Measurements from ENCODE around the gene PHKG2. TPM values are rescaled to one million over a fixed set of nuclear protein-coding genes. Genes with fewer than 3 reads are reported as not detected.

Gene PHKG2
- total RNA-seq, 2 donors from 2014 or later: 17.6 to 24.7 TPM

- Histone ChIP-seq H3K4me1 (peaks cover 12% of the 10 kb centered on the region), H3K27me3 (no peaks in the 10 kb centered on the region), H3K9me3 (no peaks in the 10 kb centered on the region), H3K36me3 (replicated peaks in 1 of 2; ENCODE audit: insufficient read depth in 1 of 2, low read depth in 2 of 2) (peaks cover 6 to 9% of the 10 kb centered on the region in 2 donors), H3K4me3 (no peak overlapping the region), H3K27ac (no peak overlapping the region)
- DNase-seq (no peak), ATAC-seq (no peak)
- WGBS, 2 donors: 74 to 79% methylated on average over 4 of the region's 4 CpGs
- no peak for TF ChIP-seq CTCF (IDR thresholded peaks at IDR 0.05)
- TF ChIP-seq POLR2A (IDR thresholded peaks at IDR 0.05): no peak
- intact Hi-C loops (cut with DNase I): no loop called here
Observed at GRCh38 chr16:30750201-30750600, 2.0 kb downstream of the PHKG2 start.

- WGBS, 2 donors: 88 to 89% methylated on average over 9 to 20 of the region's 20 CpGs
- H3K36me3 ChIP-seq (replicated peaks in 1 of 2; ENCODE audit: insufficient read depth in 1 of 2, low read depth in 2 of 2): peaks cover 0 to 9% of the 10 kb centered on the region in 2 donors
Observed at GRCh38 chr16:30750876-30751465, 2.7 kb downstream of the PHKG2 start.

GRCh38 chr16:30753596-30753995 lies 5.4 kb downstream of the PHKG2 start:
- Histone ChIP-seq H3K27ac (no peak overlapping the region), H3K36me3 (replicated peaks in 1 of 2; ENCODE audit: insufficient read depth in 1 of 2, low read depth in 2 of 2) (peaks cover 0 to 9% of the 10 kb centered on the region in 2 donors), H3K9me3 (no peaks in the 10 kb centered on the region), H3K4me1 (peaks cover 6% of the 10 kb centered on the region), H3K4me3 (no peak overlapping the region), H3K27me3 (no peaks in the 10 kb centered on the region)
- ATAC-seq: no peak
- DNase-seq: no peak
- 70% methylated on average over 4 of the region's 4 CpGs for WGBS, 2 donors
- intact Hi-C loops (cut with DNase I): no loop called here
- TF ChIP-seq CTCF (IDR thresholded peaks at IDR 0.05) (no peak), POLR2A (IDR thresholded peaks at IDR 0.05) (no peak)

More at GRCh38 chr16:30750876-30751465, 2.7 kb downstream of the PHKG2 start:
- no peaks in the 10 kb centered on the region for H3K27me3 ChIP-seq
- no peaks in the 10 kb centered on the region for H3K9me3 ChIP-seq
- TF ChIP-seq CTCF (IDR thresholded peaks at IDR 0.05) (no peak), POLR2A (IDR thresholded peaks at IDR 0.05) (no peak)
- intact Hi-C loops (cut with DNase I): no loop called here
- H3K27ac ChIP-seq: no peak overlapping the region
- no peak for DNase-seq
- H3K4me3 ChIP-seq: no peak overlapping the region
- H3K4me1 ChIP-seq: peaks cover 12% of the 10 kb centered on the region
- ATAC-seq: no peak

GRCh38 chr16:30755955-30756780 lies 7.9 kb downstream of the PHKG2 start:
- no peak for DNase-seq
- intact Hi-C loops (cut with DNase I): no loop called here
- Histone ChIP-seq H3K9me3 (no peaks in the 10 kb centered on the region), H3K27me3 (no peaks in the 10 kb centered on the region), H3K4me3 (no peak overlapping the region), H3K27ac (no peak overlapping the region), H3K4me1 (peaks cover 12% of the 10 kb centered on the region), H3K36me3 (replicated peaks in 1 of 2; ENCODE audit: insufficient read depth in 1 of 2, low read depth in 2 of 2) (peaks cover 0 to 9% of the 10 kb centered on the region in 2 donors)
- no peak for ATAC-seq
- TF ChIP-seq CTCF (IDR thresholded peaks at IDR 0.05) (no peak), POLR2A (IDR thresholded peaks at IDR 0.05) (no peak)
- 88 to 91% methylated on average over 20 of the region's 20 CpGs for WGBS, 2 donors

Measured in body of pancreas (tissue), 4 donors.